Neural cell (in vitro differentiated cells): ENCODE data around the gene CDCP1. TPM values are rescaled to one million over a fixed set of nuclear protein-coding genes. Genes with fewer than 3 reads are reported as not detected.

Experiments used
- H2AFZ ChIP-seq: fragments of 200-600, 300-800 bp; sonication (generic), shearing (Covaris generic); 2 replicates; pipeline ENCODE4 v1.6.0; 2014; ENCODE audit warnings: low read depth, mild to moderate bottlenecking, antibody characterized with exemption, low read length, moderate library complexity
- H3F3A ChIP-seq: fragments of 200-600 bp; shearing (Covaris generic); 2 replicates; pipeline ENCODE4 v1.6.1; 2016; ENCODE audit warnings: mild to moderate bottlenecking, moderate library complexity, mixed read lengths, antibody characterized with exemption, low read length; ENCODE audit not compliant: insufficient read depth, poor library complexity, severe bottlenecking
- H3K27ac ChIP-seq: fragments of 200-600, 300-800 bp; sonication (generic), shearing (Covaris generic); 2 replicates; pipeline ENCODE4 v1.5.1; 2014; ENCODE audit warnings: mild to moderate bottlenecking, low read length, moderate library complexity
- H3K27me3 ChIP-seq: fragments of 300-800, 200-600 bp; sonication (generic), shearing (Covaris generic); 2 replicates; pipeline ENCODE4 v1.6.0; 2014; ENCODE audit warnings: mild to moderate bottlenecking, low read depth, low read length, moderate library complexity; ENCODE audit not compliant: insufficient read depth
- H3K36me3 ChIP-seq: fragments of 300-800, 200-600 bp; sonication (generic), shearing (Covaris generic); 2 replicates; pipeline ENCODE4 v1.5.1; 2014; ENCODE audit warnings: mild to moderate bottlenecking, antibody characterized with exemption, low read length, moderate library complexity; ENCODE audit not compliant: insufficient read depth
- H3K4me2 ChIP-seq: fragments of 300-800, 200-600 bp; sonication (generic), shearing (Covaris generic); 2 replicates; pipeline ENCODE4 v1.6.0; 2014; ENCODE audit warnings: mild to moderate bottlenecking, low read length
- H3K4me3 ChIP-seq: fragments of 300-800, 200-600 bp; sonication (generic), shearing (Covaris generic); 2 replicates; pipeline ENCODE4 v1.5.1; 2014; ENCODE audit warnings: mild to moderate bottlenecking, low read length, moderate library complexity
- H3K79me2 ChIP-seq: fragments of 200-600 bp; shearing (Covaris generic); replicated peaks from 2 replicates; pipeline ENCODE4 v1.6.0; 2014; ENCODE audit warnings: mild to moderate bottlenecking, low read length, moderate library complexity; ENCODE audit not compliant: insufficient read depth
- H3K9ac ChIP-seq: fragments of 300-800, 200-600 bp; sonication (generic), shearing (Covaris generic); 2 replicates; pipeline ENCODE4 v1.6.1; 2016; ENCODE audit warnings: mild to moderate bottlenecking, low read length, mixed read lengths
- H3K9me2 ChIP-seq: fragments of 200-600 bp; shearing (Covaris generic); 2 replicates; pipeline ENCODE4 v1.6.1; 2016; ENCODE audit warnings: mild to moderate bottlenecking, low read length, mixed read lengths; ENCODE audit not compliant: insufficient read depth
- H3K9me3 ChIP-seq: fragments of 200-600, 300-800 bp; sonication (generic), shearing (Covaris generic); 2 replicates; pipeline ENCODE4 v1.6.1; 2016; ENCODE audit warnings: mild to moderate bottlenecking, mixed run types, low read length, moderate library complexity, mixed read lengths
- H4K20me1 ChIP-seq: fragments of 200-600 bp; shearing (Covaris generic); 2 replicates; pipeline ENCODE4 v1.6.1; 2016; ENCODE audit warnings: mild to moderate bottlenecking, mixed run types; ENCODE audit not compliant: insufficient read depth
- EP300 ChIP-seq: fragments of 450-650 bp; conservative IDR thresholded peaks from 2 replicates; pipeline ENCODE4 v1.6.1; 2014; ENCODE audit warnings: antibody characterized with exemption, mild to moderate bottlenecking, moderate library complexity; ENCODE audit not compliant: poor library complexity, severe bottlenecking
- EZH2 ChIP-seq: fragments of 200-600, 300-800 bp; shearing (Covaris generic), sonication (generic); IDR thresholded peaks from 2 replicates; pipeline ENCODE4 v1.6.1; 2014; ENCODE audit warnings: antibody characterized with exemption, low read length, borderline replicate concordance, mild to moderate bottlenecking; ENCODE audit not compliant: insufficient read depth, poor library complexity, severe bottlenecking
- MXI1 ChIP-seq: fragments of 450-650 bp; conservative IDR thresholded peaks from 2 replicates; pipeline ENCODE4 v1.6.1; 2014; ENCODE audit warnings: antibody characterized with exemption, mild to moderate bottlenecking; ENCODE audit not compliant: poor library complexity, severe bottlenecking
- POLR2AphosphoS5 ChIP-seq: IDR thresholded peaks from 2 replicates; pipeline ENCODE4 v1.6.1; 2012
- RAD21 ChIP-seq: fragments of 450-650 bp; conservative IDR thresholded peaks from 2 replicates; pipeline ENCODE4 v1.6.1; 2014; ENCODE audit warnings: antibody characterized with exemption, mild to moderate bottlenecking, moderate library complexity
- SMC3 ChIP-seq: fragments of 450-650 bp; conservative IDR thresholded peaks from 2 replicates; pipeline ENCODE4 v1.6.1; 2014; ENCODE audit warnings: antibody characterized with exemption, mild to moderate bottlenecking, moderate library complexity; ENCODE audit not compliant: poor library complexity
- TAF1 ChIP-seq: IDR thresholded peaks from 2 replicates; pipeline ENCODE4 v1.6.1; 2012; ENCODE audit warnings: low read depth
- polyA plus RNA-seq: library from polyadenylated mRNA; depleted of rRNA; stranded (reverse); fragments of >200 nt; gene quantifications from 2 replicates; pipeline ENCODE4 v1.2.3, GENCODE V29; 2014
- TF ChIP-seq, protein P1 (sequence below): IDR thresholded peaks from 2 replicates; pipeline ENCODE4 v1.6.1; 2012; ENCODE audit warnings: borderline replicate concordance
- TF ChIP-seq, protein P2 (sequence below): fragments of 450-650 bp; IDR thresholded peaks from 2 replicates; pipeline ENCODE4 v1.5.1; 2014; ENCODE audit warnings: antibody characterized with exemption, mild to moderate bottlenecking, moderate library complexity; ENCODE audit not compliant: poor library complexity, severe bottlenecking

Gene CDCP1
- polyA plus RNA-seq, 1 donor from 2014 or later, result not detected

DNA sequence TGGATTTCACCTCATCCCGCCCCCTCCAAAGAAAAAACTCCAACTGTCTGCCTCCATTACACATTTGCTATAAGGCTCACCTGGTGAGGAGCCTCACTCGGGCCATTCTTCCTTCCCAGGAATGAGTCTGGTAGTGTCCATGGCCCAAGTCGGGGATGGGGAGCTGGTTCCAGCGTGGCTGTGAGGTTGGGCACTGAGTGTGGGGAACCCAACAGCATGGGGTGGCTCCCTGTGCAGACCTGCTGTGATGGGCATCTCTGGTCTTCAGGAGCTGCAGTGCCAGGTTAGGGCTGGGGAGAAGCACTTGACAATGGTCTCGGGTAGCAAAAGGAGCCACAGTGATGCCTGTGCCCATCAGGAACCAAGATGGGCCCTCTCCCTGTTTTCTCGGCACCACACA is 40.7 kb upstream of the CDCP1 start:
- Histone ChIP-seq H3F3A (no peaks in the 10 kb centered on the region), H3K27ac (no peak overlapping the region), H3K9me3 (no peaks in the 10 kb centered on the region), H3K9ac (no peak overlapping the region), H3K9me2 (no peaks in the 10 kb centered on the region), H2AFZ (no peak overlapping the region), H3K79me2 (no peaks in the 10 kb centered on the region), H4K20me1 (no peaks in the 10 kb centered on the region), H3K27me3 (no peaks in the 10 kb centered on the region), H3K4me2 (no peak overlapping the region), H3K36me3 (no peaks in the 10 kb centered on the region), H3K4me3 (no peak overlapping the region)
- TF ChIP-seq TAF1 (no peak), MXI1 (no peak), RAD21 (no peak), SMC3 (no peak), EZH2 (no peak), EP300 (no peak), POLR2AphosphoS5 (no peak)
- TF ChIP-seq, protein P1, sequence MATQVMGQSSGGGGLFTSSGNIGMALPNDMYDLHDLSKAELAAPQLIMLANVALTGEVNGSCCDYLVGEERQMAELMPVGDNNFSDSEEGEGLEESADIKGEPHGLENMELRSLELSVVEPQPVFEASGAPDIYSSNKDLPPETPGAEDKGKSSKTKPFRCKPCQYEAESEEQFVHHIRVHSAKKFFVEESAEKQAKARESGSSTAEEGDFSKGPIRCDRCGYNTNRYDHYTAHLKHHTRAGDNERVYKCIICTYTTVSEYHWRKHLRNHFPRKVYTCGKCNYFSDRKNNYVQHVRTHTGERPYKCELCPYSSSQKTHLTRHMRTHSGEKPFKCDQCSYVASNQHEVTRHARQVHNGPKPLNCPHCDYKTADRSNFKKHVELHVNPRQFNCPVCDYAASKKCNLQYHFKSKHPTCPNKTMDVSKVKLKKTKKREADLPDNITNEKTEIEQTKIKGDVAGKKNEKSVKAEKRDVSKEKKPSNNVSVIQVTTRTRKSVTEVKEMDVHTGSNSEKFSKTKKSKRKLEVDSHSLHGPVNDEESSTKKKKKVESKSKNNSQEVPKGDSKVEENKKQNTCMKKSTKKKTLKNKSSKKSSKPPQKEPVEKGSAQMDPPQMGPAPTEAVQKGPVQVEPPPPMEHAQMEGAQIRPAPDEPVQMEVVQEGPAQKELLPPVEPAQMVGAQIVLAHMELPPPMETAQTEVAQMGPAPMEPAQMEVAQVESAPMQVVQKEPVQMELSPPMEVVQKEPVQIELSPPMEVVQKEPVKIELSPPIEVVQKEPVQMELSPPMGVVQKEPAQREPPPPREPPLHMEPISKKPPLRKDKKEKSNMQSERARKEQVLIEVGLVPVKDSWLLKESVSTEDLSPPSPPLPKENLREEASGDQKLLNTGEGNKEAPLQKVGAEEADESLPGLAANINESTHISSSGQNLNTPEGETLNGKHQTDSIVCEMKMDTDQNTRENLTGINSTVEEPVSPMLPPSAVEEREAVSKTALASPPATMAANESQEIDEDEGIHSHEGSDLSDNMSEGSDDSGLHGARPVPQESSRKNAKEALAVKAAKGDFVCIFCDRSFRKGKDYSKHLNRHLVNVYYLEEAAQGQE, result no peak
- TF ChIP-seq, protein P2, sequence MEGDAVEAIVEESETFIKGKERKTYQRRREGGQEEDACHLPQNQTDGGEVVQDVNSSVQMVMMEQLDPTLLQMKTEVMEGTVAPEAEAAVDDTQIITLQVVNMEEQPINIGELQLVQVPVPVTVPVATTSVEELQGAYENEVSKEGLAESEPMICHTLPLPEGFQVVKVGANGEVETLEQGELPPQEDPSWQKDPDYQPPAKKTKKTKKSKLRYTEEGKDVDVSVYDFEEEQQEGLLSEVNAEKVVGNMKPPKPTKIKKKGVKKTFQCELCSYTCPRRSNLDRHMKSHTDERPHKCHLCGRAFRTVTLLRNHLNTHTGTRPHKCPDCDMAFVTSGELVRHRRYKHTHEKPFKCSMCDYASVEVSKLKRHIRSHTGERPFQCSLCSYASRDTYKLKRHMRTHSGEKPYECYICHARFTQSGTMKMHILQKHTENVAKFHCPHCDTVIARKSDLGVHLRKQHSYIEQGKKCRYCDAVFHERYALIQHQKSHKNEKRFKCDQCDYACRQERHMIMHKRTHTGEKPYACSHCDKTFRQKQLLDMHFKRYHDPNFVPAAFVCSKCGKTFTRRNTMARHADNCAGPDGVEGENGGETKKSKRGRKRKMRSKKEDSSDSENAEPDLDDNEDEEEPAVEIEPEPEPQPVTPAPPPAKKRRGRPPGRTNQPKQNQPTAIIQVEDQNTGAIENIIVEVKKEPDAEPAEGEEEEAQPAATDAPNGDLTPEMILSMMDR, result no peak

DNA sequence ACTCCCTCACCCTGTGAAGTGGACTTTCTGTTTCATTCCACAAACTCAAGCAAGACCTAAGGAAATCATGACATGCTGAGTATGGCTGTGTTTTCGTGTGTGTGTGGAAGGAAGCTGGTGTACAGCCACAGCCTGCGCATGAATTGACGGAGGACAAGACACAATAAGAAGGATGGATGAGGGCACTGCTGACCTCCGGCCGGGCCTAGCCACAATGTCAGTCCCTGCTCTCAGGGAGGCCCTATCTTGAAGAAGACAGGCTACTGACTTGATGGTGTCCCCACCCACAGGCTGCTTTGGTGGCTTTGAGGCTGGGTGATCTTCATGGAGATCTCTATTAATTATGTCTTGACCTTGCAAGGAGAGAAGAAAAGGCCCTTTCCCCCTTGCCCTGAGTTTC is 39.3 kb upstream of the CDCP1 start:
- Histone ChIP-seq H3K9me3 (no peaks in the 10 kb centered on the region), H3K9ac (no peak overlapping the region), H2AFZ (no peak overlapping the region), H3K4me3 (no peak overlapping the region), H3K9me2 (no peaks in the 10 kb centered on the region), H4K20me1 (no peaks in the 10 kb centered on the region), H3K4me2 (no peak overlapping the region), H3F3A (no peaks in the 10 kb centered on the region), H3K79me2 (no peaks in the 10 kb centered on the region), H3K27me3 (no peaks in the 10 kb centered on the region), H3K36me3 (no peaks in the 10 kb centered on the region), H3K27ac (no peak overlapping the region)
- TF ChIP-seq EP300 (no peak), MXI1 (no peak)

DNA sequence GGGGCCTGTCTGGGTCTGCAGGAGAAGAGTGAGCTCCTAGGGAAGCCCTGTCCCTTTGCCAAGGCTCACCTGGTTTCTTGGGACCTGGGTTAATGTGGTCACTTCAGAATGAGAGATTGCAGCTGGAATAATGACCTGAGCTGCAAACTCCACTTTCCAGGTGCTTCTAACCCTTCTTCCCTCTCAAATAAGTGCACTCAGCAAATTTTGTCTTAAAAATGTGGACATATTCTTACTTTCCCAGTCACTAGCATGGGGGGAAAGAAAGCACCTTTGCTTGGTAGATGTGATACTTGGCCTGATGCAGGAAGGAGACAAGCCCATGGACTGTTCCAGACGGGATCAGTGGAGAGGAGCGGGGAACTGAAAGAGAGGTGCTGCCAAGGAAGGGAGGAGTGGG is 38.9 kb upstream of the CDCP1 start:
- no peak overlapping the region for H3K9ac ChIP-seq
- H3K27me3 ChIP-seq, result no peaks in the 10 kb centered on the region
- no peaks in the 10 kb centered on the region for H3K79me2 ChIP-seq
- H4K20me1 ChIP-seq, result no peaks in the 10 kb centered on the region
- TF ChIP-seq, protein P1, result no peak
- TF ChIP-seq MXI1, result no peak
- TF ChIP-seq RAD21, result no peak
- TF ChIP-seq POLR2AphosphoS5, result no peak
- TF ChIP-seq SMC3, result no peak
- TF ChIP-seq EP300, result no peak
- TF ChIP-seq, protein P2, result no peak
- no peak for TF ChIP-seq EZH2
- no peak for TF ChIP-seq TAF1
- no peaks in the 10 kb centered on the region for H3K9me3 ChIP-seq
- no peaks in the 10 kb centered on the region for H3K36me3 ChIP-seq
- no peak overlapping the region for H3K4me2 ChIP-seq
- H3K27ac ChIP-seq, result no peak overlapping the region
- no peak overlapping the region for H2AFZ ChIP-seq
- H3K9me2 ChIP-seq, result no peaks in the 10 kb centered on the region
- H3F3A ChIP-seq, result no peaks in the 10 kb centered on the region
- no peak overlapping the region for H3K4me3 ChIP-seq
